ENCODE results near the gene TNFRSF12A. TPM values are rescaled to one million over a fixed set of nuclear protein-coding genes. Genes with fewer than 3 reads are reported as not detected.
A peak's percentile ranks its signal among the peaks of the same experiment; 100 is the strongest.

TNFRSF12A gene
- total and polyA plus RNA-seq, 2 of the 13 experiments (the other 11 are each of a cell fraction or from before 2014, with no cell fraction given): 61.9 to 66.0 TPM

DNA sequence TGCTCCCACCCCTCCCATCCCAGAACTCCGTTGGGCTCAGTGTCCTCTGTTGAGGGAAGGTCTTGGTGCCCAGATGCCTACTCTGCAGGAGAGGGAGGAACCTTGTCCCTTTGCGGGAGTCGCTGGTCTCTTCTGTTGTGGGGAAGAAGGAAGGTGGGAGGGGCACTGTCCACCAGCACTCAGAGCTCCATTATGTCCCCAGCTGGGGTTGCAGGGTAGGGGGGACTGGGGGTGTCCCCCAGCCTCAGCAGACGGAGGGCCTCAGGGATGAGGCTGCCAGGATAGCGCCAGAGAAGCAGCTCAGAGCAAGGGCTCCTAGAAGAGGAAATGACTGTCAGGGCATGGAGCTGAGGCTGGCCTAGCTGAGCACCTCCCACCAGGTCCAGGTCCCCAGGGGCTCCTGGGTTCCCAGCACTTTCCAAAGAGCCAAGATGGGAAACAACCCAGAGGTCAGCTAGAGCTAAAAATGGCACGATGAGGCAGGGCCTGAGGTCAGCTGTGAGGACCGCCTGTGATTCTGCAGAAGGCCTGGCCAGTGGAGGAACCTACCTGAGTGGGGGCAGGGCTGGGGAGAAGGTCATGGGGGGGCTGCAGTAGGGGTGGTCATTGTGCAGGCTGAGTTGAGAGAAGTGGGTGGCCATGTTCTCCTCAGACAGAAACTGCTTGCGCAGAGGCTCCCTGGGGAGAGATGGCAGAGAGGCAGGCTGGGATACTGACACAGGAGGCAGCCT lies 2.7 kb downstream of the TNFRSF12A start (continued):
- TF ChIP-seq POLR2AphosphoS2 (IDR thresholded peaks at IDR 0.05; ENCODE audit: low read depth, low read length): peak; percentile 11; the same call in 1 of the 2 replicates
- TF ChIP-seq, protein P1, sequence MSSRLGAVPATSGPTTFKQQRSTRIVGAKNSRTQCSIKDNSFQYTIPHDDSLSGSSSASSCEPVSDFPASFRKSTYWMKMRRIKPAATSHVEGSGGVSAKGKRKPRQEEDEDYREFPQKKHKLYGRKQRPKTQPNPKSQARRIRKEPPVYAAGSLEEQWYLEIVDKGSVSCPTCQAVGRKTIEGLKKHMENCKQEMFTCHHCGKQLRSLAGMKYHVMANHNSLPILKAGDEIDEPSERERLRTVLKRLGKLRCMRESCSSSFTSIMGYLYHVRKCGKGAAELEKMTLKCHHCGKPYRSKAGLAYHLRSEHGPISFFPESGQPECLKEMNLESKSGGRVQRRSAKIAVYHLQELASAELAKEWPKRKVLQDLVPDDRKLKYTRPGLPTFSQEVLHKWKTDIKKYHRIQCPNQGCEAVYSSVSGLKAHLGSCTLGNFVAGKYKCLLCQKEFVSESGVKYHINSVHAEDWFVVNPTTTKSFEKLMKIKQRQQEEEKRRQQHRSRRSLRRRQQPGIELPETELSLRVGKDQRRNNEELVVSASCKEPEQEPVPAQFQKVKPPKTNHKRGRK (CRISPR knock-in tag; IDR thresholded peaks at IDR 0.05): no peak

DNA sequence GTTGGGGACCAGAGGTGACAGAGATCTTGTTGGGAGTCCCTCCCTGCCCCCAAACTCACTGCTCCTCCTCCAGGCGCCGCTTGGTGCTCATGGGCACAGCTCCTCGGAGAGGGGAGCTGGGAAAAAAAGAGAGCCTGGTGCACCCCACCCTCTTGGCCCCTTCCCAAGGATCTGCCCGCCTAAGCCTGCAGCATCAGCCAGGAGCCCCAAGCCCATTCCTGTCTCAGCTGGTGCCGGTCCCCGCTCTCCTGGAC lies 3.2 kb downstream of the TNFRSF12A start:
- no peak overlapping the region for H2AFZ ChIP-seq (ENCODE audit: low read length)
- DNase-seq (ENCODE audit: low spot score) (no peak), FAIRE-seq (no peak), ATAC-seq (no peak)
- CTCF ChIA-PET (ENCODE audit: low intra/inter-chr PET ratio, low total read pairs): no interaction called here
- peak overlapping the region; percentile 99 for H3K9ac ChIP-seq (ENCODE audit: insufficient read depth, low read depth, low read length)
- H3K4me3 ChIP-seq (replicated peaks in 1 of 3; ENCODE audit: insufficient read depth in 1 of 3, low read depth in 2 of 3, low read length in 3 of 3): peak overlapping the region; percentile 62 to 93 (median 65)
- WGBS (ENCODE audit: low lambda C conversion rate): no CpG with 5 or more reads among the region's 6 CpGs
- peaks cover 16 to 17% of the 10 kb centered on the region in 2 experiments; a peak in 4 of 5 replicates for H3K36me3 ChIP-seq (replicated peaks in 1 of 2; ENCODE audit: control insufficient read depth in 1 of 2, insufficient read depth in 2 of 2, low read length in 2 of 2)
- no TSS peak for BruUV-seq (replicated peaks)
- H3K27me3 ChIP-seq (ENCODE audit: control insufficient read depth in 1 of 2, insufficient read depth in 2 of 2, low read length in 2 of 2): no peaks in the 10 kb centered on the region; a peak in 2 of 5 replicates
- POLR2A ChIA-PET: interaction anchor here (1.2 to 18.8 kb wide), 13 partner anchors 8 to 271 kb away, joined by 3 to 750 read pairs (median 4); partner anchors contain the start of genes CLDN9, IL32, KREMEN2 and PKMYT1
- H3K79me2 ChIP-seq (ENCODE audit: insufficient read depth, low read length): peaks cover 5% of the 10 kb centered on the region
- H3K4me1 ChIP-seq (ENCODE audit: insufficient read depth, low read length): peaks cover 50% of the 10 kb centered on the region
- in situ Hi-C loops (cut with HindIII; ENCODE audit: extremely low pct_ligation_motif_present, low pct_unique_long_range_greater_than_20kb) (no loop called here), intact Hi-C loops (cut with micrococcal nuclease; ENCODE audit: unreplicated experiment) (no loop called here)
- peak overlapping the region; percentile 85 for H3K4me2 ChIP-seq (ENCODE audit: low read depth, low read length)
- H3K9me3 ChIP-seq (ENCODE audit: low read length): no peaks in the 10 kb centered on the region
- H4K20me1 ChIP-seq (ENCODE audit: insufficient read depth, low read length): peaks cover 31% of the 10 kb centered on the region; the same call in 1 of the 2 replicates
- H3K27ac ChIP-seq (ENCODE audit: extremely low read length, insufficient read depth, low read length): peak overlapping the region; percentile 93
- TF ChIP-seq, protein P2, sequence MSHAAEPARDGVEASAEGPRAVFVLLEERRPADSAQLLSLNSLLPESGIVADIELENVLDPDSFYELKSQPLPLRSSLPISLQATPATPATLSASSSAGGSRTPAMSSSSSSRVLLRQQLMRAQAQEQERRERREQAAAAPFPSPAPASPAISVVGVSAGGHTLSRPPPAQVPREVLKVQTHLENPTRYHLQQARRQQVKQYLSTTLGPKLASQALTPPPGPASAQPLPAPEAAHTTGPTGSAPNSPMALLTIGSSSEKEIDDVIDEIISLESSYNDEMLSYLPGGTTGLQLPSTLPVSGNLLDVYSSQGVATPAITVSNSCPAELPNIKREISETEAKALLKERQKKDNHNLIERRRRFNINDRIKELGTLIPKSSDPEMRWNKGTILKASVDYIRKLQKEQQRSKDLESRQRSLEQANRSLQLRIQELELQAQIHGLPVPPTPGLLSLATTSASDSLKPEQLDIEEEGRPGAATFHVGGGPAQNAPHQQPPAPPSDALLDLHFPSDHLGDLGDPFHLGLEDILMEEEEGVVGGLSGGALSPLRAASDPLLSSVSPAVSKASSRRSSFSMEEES (CRISPR knock-in tag; IDR thresholded peaks at IDR 0.05): peak; percentile 7; the same call in 1 of the 2 replicates
- TF ChIP-seq REXO4 (CRISPR knock-in tag; IDR thresholded peaks at IDR 0.05; ENCODE audit: borderline replicate concordance) (no peak), NR2F2 (IDR thresholded peaks at IDR 0.05; ENCODE audit: borderline replicate concordance, low read depth) (0 out of 2 replicates have a peak, but pooled peaks have one; percentile 2), PHF5A (CRISPR knock-in tag; IDR thresholded peaks at IDR 0.05; ENCODE audit: low read depth, unreplicated experiment) (peak; percentile 4), MAZ (IDR thresholded peaks at IDR 0.05; ENCODE audit: borderline replicate concordance, low read depth, low read length) (no peak), MAZ (CRISPR knock-in tag; IDR thresholded peaks at IDR 0.05; ENCODE audit: low read depth) (no peak), ZNF569 (CRISPR knock-in tag; IDR thresholded peaks at IDR 0.05; ENCODE audit: borderline replicate concordance) (no peak), MED1 (CRISPR knock-in tag; IDR thresholded peaks at IDR 0.05) (peak; percentile 7; the same call in 1 of the 2 replicates), ZNF20 (CRISPR knock-in tag; IDR thresholded peaks at IDR 0.05) (no peak)
- TF ChIP-seq, protein P3, sequence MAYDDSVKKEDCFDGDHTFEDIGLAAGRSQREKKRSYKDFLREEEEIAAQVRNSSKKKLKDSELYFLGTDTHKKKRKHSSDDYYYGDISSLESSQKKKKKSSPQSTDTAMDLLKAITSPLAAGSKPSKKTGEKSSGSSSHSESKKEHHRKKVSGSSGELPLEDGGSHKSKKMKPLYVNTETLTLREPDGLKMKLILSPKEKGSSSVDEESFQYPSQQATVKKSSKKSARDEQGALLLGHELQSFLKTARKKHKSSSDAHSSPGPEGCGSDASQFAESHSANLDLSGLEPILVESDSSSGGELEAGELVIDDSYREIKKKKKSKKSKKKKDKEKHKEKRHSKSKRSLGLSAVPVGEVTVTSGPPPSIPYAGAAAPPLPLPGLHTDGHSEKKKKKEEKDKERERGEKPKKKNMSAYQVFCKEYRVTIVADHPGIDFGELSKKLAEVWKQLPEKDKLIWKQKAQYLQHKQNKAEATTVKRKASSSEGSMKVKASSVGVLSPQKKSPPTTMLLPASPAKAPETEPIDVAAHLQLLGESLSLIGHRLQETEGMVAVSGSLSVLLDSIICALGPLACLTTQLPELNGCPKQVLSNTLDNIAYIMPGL (CRISPR knock-in tag; IDR thresholded peaks at IDR 0.05; ENCODE audit: borderline replicate concordance in 1 of 2, low read depth in 1 of 2): no peak
- TF ChIP-seq, protein P4, sequence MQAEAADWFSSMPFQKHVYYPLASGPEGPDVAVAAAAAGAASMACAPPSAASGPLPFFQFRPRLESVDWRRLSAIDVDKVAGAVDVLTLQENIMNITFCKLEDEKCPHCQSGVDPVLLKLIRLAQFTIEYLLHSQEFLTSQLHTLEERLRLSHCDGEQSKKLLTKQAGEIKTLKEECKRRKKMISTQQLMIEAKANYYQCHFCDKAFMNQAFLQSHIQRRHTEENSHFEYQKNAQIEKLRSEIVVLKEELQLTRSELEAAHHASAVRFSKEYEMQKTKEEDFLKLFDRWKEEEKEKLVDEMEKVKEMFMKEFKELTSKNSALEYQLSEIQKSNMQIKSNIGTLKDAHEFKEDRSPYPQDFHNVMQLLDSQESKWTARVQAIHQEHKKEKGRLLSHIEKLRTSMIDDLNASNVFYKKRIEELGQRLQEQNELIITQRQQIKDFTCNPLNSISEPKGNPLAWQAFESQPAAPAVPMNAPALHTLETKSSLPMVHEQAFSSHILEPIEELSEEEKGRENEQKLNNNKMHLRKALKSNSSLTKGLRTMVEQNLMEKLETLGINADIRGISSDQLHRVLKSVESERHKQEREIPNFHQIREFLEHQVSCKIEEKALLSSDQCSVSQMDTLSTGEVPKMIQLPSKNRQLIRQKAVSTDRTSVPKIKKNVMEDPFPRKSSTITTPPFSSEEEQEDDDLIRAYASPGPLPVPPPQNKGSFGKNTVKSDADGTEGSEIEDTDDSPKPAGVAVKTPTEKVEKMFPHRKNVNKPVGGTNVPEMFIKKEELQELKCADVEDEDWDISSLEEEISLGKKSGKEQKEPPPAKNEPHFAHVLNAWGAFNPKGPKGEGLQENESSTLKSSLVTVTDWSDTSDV (CRISPR knock-in tag; IDR thresholded peaks at IDR 0.05): 0 out of 2 replicates have a peak, but pooled peaks have one; percentile 1

Data from HepG2 (cell line).